Limb (tissue), 2 donors: ENCODE data around the gene CCDC83.
"Not testable (repeated sequence)": the region's sequence is repeated elsewhere in the genome, so short reads cannot be mapped to it uniquely, and the experiment has no call there.

Experiments used
- DNase-seq, 2 donors: peaks; one replicate each; pipeline ENCODE4 v3.0.0-alpha.2; 2016; ENCODE audit errors: extremely low spot score in 2 of 2

The CCDC83 gene

GRCh38 chr11:85939099-85940015, 84.2 kb downstream of the CCDC83 start:
- DNase-seq, result no peak

DNA sequence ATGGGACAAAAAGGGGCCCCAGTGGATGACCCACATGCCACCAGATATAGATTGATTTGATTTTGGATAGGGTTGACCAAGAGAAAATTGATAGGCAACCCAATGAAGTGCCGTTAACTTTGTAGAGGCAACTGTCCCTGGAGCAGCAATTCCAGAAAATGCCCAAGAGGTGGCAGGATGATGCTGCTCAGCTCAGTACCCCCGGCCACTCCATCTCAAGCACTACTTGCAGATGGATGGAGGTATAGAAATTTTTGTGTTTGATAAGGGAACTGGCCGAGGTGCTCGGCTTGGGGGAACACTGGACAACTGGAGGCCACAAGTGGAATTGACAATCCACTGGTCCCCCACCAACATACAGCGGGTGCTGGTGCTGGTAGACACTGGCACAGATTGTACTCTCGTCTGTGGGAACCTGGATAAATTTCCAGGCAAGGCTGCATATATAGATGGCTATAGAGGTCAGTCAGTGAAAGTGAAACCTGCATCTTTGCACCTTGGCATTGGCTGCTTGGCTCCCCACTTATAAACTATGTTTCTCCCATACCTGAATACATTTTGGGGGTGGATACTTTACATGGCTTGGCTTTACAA, 86.3 kb downstream of the CCDC83 start:
- DNase-seq, result peak in 1 of 2 donors; percentile 42

DNA sequence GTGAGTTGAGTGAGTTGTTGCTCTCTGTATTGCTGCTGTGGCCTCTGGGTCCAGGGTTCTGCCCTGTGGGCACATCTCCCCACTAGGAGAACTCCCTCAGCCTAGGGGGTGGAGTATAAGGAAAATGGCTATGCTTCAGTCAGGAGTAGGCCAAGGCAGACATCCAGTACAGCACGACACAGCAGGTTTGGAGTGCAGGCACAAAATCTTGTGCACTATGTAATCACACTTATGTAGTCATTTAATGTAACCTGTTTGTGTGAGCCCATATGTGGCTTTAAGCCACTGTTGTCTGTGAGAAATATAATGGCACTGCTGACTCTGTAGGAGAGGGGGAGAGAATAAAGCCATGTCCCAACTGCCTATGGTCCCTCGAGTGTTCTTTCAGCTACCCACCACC, 90.1 kb downstream of the CCDC83 start:
- no peak for DNase-seq

- no peak for DNase-seq
Observed at GRCh38 chr11:85945788-85946187, 90.6 kb downstream of the CCDC83 start.

DNA sequence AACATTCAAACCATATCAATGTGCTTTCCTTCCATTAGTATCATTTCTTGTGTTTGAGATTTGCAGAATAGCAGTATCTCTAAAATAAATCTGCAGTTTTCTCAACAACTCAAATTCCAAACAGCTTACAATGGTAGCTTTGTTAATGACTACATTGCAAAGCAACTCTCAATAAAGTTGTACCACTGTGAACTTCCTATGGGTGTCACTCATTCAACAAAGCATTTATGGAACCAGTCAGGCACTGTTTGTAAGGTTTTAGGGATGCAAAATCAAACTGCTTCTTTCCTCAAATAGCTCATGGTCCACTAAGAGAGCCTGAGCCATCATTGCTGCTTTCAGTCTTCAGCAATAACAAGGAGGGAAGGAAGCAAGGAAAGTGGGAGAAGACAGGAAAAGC, 91.0 kb downstream of the CCDC83 start:
- no peak for DNase-seq

DNA sequence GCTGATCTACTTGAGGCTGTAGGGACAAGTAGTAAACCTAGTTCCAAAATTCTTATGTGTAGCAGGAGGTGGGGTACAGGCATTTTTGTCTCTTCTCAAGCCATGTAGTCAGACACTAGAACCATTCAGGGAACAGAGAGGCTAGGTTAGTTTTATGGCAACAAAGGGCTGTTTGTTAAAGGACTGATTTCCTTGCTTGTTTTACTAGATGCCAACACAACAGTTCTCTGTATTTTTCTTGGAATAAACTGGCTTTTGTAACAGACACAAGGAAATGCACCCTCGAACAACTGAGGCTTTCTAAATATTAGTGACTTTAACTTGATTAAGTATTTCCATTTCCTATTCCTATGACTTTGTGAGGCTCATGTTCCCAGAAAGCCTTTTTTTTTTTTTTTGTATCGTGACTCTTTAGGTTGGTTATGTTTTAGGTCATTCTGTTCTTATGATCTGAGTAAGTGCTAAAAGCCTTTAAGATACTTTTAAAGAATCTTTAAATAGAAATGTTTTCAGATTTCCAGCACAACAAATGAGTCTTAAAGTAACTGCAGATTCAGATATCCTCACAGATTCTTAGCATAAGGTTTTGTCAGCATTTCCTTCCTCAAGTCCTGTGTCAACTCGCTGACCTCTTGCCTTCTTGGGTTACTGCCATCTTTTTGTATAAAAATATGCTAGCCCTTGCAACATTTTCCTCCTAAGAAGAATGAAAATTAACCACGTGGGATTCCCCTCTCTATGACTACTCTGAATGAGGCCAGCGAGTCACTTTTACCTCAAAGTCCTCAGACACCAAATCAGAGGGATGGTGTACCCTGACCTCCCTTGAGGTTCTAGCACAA, 92.5 kb downstream of the CCDC83 start:
- no peak for DNase-seq

GRCh38 chr11:85948884-85949283, 93.7 kb downstream of the CCDC83 start:
- DNase-seq, result no peak

GRCh38 chr11:85949798-85950197, 94.6 kb downstream of the CCDC83 start:
- no peak for DNase-seq

DNA sequence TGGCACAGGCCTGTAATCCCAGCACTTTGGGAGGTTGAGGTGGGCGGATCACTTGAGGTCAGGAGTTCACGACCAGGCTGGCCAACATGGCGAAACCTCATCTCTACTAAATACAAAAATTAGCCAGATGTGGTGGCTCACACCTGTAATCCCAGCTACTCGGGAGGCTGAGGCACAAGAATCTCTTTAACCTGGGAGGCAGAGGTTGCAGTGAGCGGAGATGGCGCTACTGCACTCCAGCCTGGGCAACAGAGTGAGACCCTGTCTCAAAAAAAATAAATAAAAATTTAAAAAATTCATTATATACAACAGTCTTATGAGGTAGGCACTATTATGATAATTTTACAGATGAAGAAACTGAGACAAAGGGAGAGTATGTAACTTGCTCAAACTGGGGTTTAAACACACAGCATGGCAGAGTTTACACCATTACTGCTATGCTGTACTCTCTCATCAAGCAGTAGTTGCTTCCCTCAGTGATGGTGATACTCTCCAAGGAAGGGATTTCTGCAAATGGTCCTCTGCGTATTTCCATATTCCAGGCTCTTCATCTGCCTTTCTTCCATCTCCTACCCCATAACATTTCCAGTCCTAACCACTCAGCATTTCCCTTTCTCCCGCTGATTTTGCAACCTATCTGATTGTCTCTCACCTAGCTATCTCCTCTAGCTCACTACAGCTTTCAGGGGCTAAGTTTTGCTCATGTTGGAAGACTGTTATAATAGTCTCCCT, 95.3 kb downstream of the CCDC83 start:
- no peak for DNase-seq

DNA sequence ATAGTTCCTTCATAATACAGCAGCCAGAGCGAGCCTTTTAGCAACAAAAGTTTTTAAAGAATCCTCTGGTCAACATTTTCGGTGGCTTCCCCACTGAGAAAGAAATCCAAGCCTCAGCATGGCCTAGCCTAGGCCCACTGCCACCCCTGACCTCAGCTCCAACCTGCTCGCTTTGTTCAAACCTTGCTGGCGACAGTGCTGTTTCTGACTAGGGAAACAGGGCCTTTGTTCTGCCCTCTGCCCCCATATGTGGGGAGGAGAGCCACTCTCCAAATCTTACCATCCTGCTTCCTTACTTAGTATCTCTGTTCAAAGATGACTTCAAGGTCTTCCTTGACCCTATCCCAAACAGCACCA, 95.8 kb downstream of the CCDC83 start:
- DNase-seq, result no peak

GRCh38 chr11:85951428-85952107, 96.4 kb downstream of the CCDC83 start:
- DNase-seq, result no peak

GRCh38 chr11:85952108-85952485, 96.9 kb downstream of the CCDC83 start:
- DNase-seq, result not testable (repeated sequence)

- DNase-seq, result no peak
Observed at GRCh38 chr11:85953491-85954143, 98.4 kb downstream of the CCDC83 start.

GRCh38 chr11:85955531-85955930, 100.3 kb downstream of the CCDC83 start:
- DNase-seq, result no peak

GRCh38 chr11:85960678-85961077, 105.5 kb downstream of the CCDC83 start:
- DNase-seq, result no peak

GRCh38 chr11:85961130-85961529, 105.9 kb downstream of the CCDC83 start:
- DNase-seq, result no peak

- peak; percentile 45 to 53 for DNase-seq
Observed at GRCh38 chr11:85961930-85962363, 106.8 kb downstream of the CCDC83 start.

- DNase-seq, result no peak
Observed at GRCh38 chr11:85965202-85965601, 110.0 kb downstream of the CCDC83 start.

GRCh38 chr11:85967457-85967856, 112.3 kb downstream of the CCDC83 start:
- DNase-seq, result no peak
